GM13976 (cell line): ENCODE measurements around the gene NR2F2.

ENCODE experiments used
- DNase-seq: peaks from one replicate; pipeline ENCODE4 v3.0.0; 2012; ENCODE audit warnings: low spot score
- CTCF ChIP-seq: IDR thresholded peaks from 2 replicates; pipeline ENCODE4 v1.5.1; 2012; ENCODE audit warnings: borderline replicate concordance, mild to moderate bottlenecking; ENCODE audit not compliant: insufficient read depth; ENCODE audit errors: extremely low read depth, missing control alignments, control extremely low read depth
- in situ Hi-C: fragments of 300-500 bp; cut with MboI; formaldehyde crosslinking; loops from one replicate; pipeline ENCODE4 v1.12.0; 2022; ENCODE audit warnings: low sequenced_read_pairs, mixed read lengths, inconsistent platforms; ENCODE audit not compliant: unreplicated experiment

NR2F2 gene

GRCh38 chr15:96341513-96342405 is 11.3 kb downstream of the NR2F2 start:
- no peak for DNase-seq
- in situ Hi-C loops = loop anchor here (25.0 kb wide), 1 partner anchor 1079 kb away; no protein-coding TSS in a partner anchor
- no peak for TF ChIP-seq CTCF

DNA sequence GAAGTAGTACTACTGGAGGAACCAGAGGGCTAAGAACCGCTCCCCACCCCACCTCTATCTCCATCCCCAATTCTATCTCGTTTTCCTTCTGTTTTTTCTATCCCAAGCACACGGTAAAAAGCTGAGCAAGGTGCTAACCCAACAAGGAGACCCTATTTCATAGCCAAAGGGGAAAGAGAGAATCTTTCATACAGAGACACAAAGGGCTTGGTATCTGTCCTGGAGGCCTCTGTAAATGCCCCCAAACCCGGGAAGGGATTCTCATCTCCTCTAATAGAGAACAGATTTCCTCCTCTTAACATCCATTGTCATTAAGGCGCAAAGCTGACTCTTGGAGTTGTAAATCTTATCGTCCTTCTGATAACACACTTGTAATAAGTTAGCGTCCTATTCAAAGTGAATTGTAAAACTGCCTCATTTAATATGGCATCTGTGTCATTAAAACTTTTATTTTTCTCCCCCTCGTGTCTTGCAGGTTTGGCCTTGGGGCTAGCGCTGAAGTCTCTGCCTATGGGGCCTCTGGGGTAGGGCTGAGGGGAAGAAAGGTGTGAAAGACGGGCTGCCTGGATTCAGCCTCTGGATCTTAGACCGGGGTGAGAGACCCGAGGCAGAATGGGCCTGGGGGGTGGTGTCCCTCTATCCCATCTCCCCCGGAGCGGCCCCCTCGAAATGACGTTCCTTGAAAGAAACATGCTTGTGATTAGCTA is 12.1 kb downstream of the NR2F2 start:
- in situ Hi-C loops = loop anchor here (25.0 kb wide), 1 partner anchor 1080 kb away; no protein-coding TSS in a partner anchor
- TF ChIP-seq CTCF = no peak
- DNase-seq = no peak

GRCh38 chr15:96343113-96344059 is 12.9 kb downstream of the NR2F2 start:
- DNase-seq = no peak
- in situ Hi-C loops = loop anchor here (25.0 kb wide), 1 partner anchor 1081 kb away; no protein-coding TSS in a partner anchor
- TF ChIP-seq CTCF = no peak

GRCh38 chr15:96344060-96344705 is 13.7 kb downstream of the NR2F2 start:
- in situ Hi-C loops = loop anchor here (25.0 kb wide), 1 partner anchor 1082 kb away; no protein-coding TSS in a partner anchor
- DNase-seq = no peak
- no peak for TF ChIP-seq CTCF

DNA sequence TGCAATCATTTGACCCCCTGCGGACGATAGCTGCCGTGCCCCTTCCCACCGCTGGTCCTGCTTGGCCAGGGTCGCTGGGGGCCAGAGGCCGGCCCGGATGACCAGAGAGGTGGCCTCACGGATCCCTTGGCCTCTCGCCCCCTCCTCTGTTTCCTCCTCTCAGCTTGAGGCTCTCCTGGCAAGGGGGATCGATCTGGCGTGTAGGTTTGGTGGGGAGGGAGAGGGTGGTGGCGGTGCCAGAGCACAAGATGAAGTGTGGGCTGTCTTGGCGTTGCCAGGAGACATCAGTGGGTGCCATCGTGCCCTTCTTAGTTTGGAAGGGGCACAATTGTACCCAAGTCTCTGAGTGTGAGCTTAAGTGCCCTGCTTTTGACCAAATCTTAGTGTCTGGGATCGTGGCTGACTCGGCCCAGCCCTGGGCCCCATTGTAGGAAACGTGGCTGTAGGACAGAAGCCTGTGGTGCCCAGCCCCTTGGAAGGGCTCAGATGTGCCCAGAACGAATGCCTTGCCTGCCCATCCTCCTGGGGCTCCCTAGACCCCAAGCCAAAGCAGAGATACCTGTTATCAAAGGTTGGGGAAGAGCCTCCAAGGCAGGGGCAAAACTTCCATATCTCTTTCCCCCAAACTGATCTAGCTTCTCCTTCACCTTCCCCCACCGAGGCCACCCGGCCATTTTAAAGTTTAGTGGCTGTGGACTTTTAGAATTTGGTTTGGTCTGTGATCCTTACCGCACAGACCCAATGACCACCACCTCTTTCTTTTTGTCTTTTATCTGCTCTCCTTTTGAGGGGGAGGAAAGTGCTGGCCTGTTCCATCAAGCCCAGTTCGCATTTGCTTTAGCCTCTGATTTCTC is 14.4 kb downstream of the NR2F2 start:
- no peak for DNase-seq
- in situ Hi-C loops = loop anchor here (25.0 kb wide), 1 partner anchor 1083 kb away; no protein-coding TSS in a partner anchor
- TF ChIP-seq CTCF = no peak
